Nucleus accumbens (tissue), 56 donors: Measurements from ENCODE around the gene ADISSP.
A peak's percentile ranks its signal among the peaks of the same experiment; 100 is the strongest.

Source experiments
- DNase-seq, 56 donors: peaks; one replicate each; lab custom pipeline; 2025; lab: John Stamatoyannopoulos, UW

Gene ADISSP

DNA sequence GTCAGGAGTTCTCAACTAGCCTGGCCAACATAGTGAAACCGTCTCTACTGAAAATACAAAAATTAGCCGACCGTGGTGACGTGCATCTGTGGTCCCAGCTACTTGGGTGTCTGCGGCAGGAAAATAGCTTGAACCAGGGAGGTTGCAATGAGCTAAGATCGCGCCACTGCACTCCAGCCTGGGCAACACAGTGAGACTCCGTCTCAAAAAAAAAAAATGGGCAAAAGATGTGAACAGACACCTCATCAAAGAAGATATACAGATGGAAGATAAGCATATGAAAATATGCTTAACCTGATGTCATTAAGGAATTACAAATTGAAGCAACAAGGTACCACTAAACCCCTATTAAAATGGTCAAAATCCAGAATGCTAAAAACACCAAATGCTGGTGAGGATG, 44.3 kb downstream of the ADISSP start:
- no peak for DNase-seq

DNA sequence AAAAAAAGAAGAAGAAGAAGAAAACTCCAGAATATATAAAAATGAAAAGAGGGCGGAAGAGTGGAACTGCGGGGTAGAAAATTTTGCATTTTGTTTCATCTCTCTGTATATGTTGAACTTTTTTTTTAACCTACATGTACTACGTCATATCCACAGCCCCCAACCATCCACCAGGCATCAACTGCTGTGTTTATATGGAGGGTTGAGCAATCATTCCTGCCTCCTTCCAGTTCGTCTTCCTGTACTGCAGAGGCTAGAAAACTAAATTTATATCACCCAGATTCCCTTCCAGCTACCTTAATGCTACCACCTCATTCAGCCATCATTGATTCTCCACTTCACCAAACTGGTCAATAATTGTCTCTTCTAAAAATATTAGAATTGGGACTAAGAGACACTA, 45.6 kb downstream of the ADISSP start:
- no peak for DNase-seq

DNA sequence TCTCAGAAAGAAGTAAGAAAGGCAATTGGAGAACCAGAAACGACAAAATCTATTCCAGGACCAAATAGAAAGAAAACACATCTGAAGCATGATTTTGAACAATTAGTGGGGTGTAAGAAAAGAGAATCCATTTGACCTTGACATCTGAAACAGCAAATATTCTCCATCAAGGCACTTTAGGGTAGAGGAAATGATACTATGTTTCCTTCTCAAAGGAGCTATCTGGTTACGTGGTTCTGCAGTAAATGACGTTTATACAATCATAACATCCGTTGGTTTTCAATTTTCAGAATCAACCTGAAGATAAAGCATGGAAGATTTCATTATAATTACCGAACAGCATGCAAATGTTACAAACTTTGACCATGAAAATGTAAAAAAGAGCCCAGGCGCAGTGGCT, 46.9 kb downstream of the ADISSP start:
- DNase-seq: no peak

DNA sequence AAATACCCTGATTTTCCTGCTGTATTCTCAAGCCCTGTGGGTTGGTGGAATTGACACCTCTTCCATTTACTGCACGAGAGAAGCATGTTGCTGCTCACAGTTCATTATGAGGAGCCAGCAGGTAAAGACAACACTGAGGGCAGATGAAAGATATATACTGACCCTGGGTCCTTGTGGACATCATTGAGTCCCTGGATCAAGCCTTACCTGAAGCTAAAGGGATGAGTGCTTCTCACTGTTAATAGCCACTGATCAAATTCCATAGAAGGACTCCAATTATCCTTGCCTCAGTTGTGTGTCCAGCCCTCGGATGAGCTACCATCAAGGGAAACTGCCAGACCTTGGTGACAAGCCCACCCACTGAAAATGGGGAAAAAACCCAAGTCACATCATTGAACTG, 47.5 kb downstream of the ADISSP start:
- DNase-seq: no peak

DNA sequence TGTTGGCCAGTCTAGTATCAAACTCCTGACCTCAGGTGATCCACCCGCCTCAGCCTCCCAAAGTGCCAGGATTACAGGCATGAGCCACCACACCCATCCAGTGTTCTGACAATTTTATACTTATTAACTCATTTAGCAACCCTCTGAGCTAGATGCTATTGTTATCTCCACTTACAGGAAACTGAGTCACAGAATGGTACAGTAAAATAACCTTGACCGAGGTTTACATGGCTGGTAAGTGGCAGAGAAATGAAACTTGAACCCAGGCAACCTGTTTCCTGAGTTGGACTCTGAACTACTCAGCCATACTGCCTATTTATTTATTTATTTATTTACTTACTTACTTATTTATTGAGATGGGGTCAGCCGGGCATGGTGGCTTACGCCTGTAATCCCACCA, 48.5 kb downstream of the ADISSP start:
- DNase-seq: no peak

DNA sequence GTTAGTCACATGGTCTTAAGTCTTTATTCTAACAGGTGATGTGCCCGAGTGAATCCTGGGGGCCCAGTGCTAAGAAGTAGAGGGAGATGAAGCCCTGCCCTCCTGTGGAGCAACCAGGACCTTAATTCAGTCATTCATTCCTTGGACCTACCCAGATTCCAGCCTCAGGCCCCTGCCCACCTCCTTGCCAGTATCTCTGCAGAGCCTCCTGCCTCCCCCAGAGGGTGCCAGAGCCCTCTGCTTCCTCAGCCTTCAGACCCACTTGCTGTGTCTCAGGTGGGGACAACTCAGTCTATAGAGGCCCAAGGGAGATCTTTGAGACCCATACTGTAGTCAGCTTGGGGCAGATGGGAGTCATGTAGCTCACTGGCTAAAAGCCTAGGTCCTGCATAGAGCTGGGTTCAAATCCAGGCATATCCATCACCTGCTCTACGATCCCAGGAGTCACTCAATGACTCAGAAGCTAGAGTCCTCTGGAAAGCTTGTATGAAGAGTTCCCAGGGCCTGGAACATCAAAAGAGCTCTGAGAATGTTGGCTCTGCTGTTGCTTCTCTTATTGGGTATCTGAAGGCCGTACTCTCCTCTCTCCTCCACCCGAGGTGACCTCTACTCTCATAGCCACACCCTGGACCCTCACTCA, 51.2 kb downstream of the ADISSP start:
- DNase-seq: peak in 5 of 56 donors; percentile 14 to 32 (median 20)

DNA sequence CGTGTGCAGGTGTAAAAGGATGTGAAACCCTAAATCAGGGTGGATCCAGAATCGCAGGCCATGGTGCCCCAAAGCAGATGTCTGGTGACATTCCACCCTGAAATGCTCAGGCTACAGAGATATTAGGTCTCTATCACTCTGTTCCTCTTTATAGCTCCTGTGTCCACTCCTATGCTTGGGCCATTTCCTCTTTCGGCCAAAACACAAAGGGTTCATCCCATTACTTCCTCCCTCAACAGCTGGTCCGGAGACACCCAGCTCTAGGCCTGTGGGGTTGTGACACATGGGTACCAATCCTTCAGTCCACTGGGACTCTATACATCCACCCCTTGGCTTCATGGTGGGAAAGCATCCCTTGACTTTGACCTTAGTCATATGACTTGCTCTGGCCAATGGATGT, 53.5 kb downstream of the ADISSP start:
- peak in 1 of 56 donors; percentile 10 for DNase-seq

DNA sequence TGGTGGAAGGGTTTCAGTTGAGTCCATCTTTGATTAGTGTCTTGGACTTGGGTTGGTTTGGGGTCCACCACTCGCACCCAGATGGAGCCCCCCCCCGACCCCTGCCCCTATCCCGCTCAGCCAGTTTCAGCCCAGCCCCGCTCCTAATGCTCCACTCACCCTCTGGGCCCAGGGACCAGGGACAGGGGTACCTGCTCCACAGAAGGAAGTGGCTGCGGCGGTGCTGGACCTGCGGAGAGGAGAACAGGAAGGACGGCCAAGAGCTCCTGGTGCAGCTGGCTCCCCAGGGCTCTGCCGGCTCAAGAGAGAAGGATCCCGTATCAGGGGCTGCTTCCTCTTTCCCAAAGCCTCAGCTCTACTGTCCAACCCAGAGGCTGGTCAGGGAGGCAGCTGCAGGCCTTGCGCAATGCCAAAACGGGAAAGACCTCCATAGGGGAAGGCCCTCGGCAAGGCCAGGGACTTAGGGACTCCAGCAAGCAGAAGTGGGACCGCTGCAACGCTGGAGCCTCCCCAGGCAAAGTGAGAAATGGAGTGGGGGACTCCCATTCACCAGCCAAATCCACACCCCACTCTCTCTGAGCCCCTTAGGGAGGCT, 55.2 kb downstream of the ADISSP start, which contains the start of gene SIGLEC1:
TSS of gene SIGLEC1 (minus strand) at position 322 of the 595 bp plus-strand sequence. CDS start 5,472 bp downstream, outside the sequence.
- peak in 14 of 56 donors; percentile 5 to 47 (median 15) for DNase-seq

DNA sequence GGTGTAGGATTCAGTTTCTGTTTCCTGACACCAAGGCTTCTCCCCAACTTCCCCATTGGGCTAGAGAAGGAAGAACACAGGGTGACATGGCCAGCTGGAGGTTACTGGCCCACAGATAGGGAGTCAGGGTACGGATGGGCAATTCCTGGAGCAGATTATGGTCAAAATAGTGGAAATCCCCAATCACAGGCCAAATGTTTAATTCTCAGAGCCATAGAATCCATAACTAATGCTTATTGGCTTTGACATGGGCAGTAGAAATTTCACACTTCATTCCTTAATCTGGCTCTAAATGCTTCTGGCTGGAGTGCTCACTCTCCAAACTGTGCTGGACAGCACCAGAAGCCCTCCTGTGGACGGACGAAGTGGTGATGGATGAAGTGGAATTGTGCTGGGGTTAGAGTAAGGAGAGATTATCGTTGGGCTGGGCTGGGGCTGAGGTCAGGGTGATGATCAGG, 56.0 kb downstream of the ADISSP start:
- DNase-seq: no peak

DNA sequence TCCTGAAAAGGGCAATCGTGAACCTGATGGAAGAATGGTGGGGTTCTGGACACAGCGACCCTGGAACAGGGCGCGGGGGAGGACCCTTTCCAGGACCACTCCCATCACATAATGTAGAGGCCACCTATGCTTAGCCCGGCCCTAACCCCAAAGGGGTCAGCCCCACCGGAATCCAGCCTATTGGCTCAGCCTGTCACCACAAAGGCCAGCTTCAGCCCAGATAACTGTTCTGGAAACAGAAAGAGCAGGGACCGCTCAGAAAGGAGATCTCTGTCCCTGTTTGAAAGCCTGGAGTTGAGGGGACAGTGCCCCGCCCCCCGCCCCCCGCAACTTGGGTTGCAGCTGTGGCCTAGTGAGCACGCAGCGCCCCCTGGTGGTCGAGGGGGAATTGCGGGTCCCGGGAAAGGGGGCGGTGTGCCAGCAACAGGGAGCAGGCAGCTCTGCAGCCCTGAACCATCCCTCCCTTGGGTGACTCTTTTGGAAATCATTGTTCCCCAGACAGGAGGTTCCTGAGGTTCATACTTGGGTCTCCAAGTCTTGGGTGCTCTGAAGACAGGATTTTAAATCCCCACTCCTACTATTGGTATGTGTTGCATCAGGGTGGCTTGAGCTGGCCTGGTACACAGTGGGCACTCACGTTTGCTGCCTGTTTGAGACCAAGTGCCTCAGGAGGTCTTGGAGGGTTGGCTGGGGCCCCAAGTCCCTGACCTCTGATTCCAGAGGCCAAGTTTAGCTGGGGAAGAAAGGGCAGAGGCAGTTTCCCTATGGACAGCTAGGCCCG, 56.7 kb downstream of the ADISSP start:
- peak in 48 of 56 donors; percentile 8 to 87 (median 52) for DNase-seq

DNA sequence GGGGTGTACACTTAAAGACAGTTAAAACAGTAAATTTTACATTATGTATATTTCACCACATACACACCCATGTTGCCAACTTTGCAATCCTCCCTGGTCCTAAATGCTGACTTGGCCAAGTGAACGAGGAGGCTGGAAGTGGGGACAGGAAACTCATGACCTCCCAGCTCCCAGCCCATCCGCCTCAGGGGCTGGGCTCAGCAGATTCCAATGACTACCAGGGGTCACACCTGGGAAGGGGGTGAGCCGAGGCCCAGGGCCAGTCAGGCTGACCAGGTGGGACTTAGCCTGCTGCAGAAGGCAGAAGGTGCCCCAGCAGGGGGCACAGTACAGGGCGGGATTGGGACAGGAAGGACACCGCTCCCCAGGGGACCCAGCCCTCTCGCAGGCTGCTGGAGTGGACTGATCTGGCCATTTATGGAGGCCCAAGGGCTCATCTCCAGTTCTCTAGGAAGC, 57.5 kb downstream of the ADISSP start:
- DNase-seq: no peak

DNA sequence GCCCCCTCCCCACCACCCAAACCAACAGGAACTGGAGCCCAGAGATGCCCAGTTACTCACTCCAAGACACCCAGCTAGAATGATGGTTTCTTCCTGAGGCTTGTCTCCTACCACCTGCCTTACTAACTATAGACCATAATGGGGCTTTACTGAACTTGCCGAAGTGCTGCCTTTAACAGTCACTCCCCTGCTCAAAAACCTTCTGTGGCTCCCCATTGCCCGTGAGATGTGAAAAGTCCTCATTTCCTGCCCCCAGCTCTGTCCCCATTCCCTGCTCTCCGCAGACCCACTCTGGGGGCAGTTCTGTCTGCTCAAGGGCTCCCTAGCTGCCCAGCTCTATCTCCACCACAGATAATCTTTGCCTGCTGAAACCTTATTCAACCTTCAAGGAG, 60.0 kb downstream of the ADISSP start:
- no peak for DNase-seq

DNA sequence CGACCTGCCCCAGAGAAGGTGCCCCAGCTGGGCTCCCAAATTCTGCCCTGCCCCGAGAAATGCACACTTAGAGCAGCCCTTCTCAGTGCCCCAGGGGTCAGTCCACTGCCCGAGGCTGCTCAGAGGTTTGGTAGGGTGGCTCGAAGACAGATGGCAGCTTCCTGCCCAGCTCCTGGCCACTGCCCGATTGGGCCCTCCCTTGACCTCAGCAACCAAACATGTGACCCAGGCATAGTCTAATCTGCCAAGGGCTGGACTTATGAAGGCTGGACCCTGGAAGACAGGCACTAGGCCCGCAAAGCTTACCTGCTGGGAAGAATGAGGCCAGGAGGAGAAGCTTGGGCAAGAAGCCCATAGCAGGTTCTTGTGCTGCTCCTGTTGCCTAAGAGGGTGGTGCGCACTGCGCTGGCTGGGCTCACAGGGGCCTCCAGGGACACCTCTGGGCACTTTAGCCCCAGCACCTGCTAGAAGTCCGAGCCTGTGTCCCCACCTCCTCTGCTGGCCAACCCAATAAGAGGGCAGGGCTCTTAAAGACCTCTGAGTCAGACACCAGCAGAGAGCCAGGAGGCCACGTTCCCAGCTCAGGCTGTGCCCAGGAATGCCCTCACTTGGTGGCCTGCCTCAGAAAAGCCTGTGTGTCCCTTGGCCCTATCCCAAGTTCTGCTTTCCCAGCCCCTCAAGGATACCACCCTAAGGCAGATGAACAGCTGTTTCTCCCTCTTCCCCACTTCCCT, 60.6 kb downstream of the ADISSP start:
- peak in 1 of 56 donors; percentile 22 for DNase-seq

DNA sequence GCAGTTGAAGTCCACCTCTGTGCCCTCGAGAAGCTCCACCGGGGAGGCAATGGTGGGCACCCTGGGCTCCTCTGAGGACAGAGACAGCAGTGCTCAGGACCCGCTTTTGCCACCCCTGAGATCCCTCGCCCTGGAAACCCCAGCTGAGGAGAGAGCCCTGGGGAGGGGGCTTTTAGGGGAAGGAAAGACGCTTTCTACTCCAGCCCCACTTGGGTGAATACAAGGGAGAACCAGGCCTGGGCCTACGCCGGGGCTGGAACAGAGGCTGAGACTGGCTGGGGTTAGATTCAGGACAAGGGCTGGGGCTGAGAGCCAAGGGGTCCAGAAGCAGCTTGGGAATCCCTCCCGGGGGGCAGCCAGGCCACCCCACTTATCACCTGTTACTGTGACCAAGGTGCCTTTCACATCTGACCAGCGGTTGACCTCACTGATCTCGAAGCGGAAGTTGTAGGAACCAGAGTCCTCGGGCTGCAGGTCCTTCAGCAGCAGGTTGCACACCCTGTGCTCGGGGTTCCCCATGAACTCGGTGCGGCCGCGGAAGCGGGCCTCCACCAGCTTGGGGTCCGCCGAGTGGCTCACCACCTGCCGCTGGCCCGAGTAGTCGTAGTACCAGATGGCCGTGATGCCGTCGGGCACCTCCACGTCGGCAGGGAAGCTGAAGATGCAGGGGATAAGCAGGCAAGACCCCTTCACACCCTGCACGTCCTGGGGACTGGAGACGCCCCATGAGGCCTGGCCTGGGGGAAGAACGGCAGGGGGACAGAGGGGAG, 61.4 kb downstream of the ADISSP start:
- DNase-seq: no peak

DNA sequence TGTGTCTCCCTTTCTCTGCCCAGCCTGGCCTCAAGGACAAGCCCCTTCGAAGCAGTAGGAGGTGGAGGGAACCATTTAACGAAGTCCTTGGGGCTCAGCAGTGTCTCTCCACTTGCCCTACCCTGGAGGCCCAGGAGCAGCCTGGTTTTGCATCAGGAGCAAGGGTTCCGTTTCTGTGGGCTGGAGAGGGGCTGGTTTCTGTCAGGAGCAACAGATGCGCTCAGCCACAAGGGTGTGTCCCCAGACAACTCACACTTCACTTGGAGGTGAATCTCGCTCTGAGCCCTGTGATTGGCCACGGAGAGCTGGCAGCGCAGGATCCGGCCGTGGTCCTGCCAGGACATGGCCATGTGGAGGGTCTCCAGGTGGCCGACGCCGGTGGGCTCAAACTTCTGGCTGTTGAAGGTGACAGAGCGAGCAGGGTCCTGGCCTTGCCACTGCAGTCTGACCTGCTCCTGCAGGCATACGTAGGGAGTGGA, 62.0 kb downstream of the ADISSP start:
- DNase-seq: no peak

DNA sequence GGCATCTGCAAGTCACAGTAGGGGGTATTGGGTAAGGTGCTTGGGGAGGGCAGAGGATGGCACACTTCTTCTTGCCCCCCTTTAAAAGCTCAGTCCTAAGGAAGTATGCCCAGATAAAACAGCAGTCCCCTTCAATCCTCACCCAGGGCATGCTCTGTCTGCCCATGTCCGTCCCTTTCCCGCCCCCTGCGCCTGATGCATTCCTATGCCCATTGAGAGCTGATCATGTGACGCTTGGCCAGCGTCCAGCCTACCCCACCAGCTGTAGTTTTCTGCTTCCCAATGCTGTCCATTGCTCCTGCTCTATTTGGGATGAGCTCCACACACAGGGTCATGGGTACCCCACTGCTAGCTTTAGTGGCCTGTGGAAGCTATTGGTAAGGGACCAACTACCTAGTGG, 63.5 kb downstream of the ADISSP start:
- DNase-seq: no peak
